Activated T-cell treated with anti-CD3 and anti-CD28 coated beads for 24 hours (primary cell): ENCODE results near the gene TEX264.
"Not testable (repeated sequence)": the region's sequence is repeated elsewhere in the genome, so short reads cannot be mapped to it uniquely, and the experiment has no call there.

Source experiments
- DNase-seq: peaks from one replicate; pipeline ENCODE4 v3.0.0-alpha.2; 2020; ENCODE audit warnings: low read depth

TEX264 gene, protein sequence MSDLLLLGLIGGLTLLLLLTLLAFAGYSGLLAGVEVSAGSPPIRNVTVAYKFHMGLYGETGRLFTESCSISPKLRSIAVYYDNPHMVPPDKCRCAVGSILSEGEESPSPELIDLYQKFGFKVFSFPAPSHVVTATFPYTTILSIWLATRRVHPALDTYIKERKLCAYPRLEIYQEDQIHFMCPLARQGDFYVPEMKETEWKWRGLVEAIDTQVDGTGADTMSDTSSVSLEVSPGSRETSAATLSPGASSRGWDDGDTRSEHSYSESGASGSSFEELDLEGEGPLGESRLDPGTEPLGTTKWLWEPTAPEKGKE

DNA sequence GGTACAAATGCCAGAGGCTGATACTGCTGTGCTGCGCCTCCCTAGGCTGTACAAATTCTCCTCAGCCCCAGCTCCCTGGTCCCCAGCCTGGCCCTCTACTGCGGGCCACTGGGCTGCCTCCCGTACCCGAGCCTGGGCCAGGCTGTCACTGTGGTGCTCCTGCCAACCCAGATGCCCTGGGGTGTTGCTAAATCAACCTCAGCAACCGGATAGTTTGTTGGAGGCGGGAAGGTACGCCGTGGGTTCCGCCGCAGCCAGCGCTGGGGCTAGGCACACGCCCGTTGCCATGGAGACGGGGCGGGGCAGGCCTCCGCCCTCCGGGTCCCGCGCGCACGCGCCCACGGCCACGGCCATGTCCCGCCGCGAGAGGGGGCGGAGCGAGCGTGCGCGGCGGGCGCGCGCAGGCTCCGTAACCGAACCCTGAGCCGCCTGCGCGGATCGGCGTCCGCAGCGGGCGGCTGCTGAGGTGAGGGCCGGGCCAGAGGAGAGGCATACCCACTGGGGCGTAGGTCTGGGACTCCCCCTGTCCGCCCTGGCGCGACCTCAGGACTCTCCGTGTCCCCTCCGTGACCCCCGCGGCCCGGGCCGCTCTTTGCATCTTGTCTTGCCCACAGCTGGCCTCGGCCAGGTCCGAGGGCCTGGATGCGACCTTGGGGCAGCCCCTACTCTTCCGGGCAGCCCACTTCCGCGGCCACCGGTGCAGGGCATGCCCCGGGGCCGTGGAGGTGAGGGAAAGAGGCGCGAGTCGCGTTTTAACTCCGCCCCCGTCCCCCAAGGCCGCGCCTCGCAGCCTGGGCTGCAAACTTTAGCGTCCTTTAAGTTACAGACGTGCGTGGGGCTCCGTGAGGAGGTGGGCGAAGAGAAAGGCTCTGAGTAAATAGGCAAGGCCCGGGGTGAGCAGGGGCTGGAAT is at the start of gene TEX264:
TSS of gene TEX264 (plus strand) at position 430 of the 911 bp plus-strand sequence. CDS start 3,053 bp downstream, outside the sequence.
- DNase-seq, result peak; percentile 86

DNA sequence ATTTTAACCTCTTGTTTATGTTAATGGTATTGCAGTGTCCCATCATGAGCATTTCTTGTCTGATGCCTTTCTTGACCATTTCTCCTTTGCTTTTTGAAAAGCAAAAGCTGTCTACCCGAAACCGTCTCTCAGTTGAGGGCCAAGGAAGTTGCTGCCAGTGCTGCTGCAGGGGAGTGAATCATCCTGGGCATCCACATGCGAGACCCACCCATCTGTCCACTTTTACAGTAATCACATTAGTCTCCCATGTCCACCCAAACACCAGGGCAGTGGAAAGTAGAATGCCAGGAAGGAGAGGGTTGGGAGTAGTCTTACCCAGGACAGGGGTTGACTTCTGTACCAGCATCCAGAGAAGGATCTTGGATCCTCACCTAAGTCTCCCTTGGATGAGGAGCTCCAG is 48.6 kb upstream of the TEX264 start:
- DNase-seq, result no peak

DNA sequence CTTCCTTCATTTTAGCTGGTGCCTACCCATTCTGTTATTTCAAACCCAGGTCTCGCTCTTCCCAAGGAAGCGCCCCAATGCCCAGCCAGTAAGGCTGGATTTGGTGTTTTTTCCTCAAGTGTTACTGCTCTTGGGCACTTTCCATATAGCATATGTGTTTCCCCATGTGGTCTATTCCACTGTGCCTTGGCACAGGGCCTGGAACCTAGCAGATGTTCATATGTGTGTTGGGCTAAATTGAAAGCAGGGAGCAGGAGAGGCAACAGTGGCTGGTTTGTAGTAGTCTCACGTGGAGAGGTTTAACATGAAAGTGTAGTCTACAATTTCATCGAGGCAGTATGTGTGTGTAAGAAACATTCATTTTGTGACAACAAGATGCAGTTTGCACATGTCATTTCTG is 48.2 kb upstream of the TEX264 start:
- DNase-seq, result no peak

DNA sequence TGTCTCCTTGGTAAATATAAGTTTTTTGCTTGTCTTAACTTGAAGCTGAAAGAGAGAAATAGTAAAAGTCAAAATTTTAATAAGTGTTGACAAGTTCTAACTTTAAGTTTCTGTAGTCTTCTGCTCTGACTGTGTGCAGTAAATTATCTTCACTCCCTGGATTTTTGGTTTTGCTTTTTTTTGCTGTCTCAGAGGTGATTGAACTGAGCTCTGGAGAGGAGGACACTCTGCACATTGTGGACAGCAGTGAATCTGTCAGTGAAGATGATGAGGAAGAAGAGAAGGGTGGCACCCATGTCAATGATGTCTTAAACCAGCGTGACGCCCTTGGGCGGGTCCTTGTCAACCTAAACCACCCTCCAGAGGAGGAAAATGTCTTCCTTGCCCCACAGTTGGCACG is 40.5 kb upstream of the TEX264 start:
- no peak for DNase-seq

DNA sequence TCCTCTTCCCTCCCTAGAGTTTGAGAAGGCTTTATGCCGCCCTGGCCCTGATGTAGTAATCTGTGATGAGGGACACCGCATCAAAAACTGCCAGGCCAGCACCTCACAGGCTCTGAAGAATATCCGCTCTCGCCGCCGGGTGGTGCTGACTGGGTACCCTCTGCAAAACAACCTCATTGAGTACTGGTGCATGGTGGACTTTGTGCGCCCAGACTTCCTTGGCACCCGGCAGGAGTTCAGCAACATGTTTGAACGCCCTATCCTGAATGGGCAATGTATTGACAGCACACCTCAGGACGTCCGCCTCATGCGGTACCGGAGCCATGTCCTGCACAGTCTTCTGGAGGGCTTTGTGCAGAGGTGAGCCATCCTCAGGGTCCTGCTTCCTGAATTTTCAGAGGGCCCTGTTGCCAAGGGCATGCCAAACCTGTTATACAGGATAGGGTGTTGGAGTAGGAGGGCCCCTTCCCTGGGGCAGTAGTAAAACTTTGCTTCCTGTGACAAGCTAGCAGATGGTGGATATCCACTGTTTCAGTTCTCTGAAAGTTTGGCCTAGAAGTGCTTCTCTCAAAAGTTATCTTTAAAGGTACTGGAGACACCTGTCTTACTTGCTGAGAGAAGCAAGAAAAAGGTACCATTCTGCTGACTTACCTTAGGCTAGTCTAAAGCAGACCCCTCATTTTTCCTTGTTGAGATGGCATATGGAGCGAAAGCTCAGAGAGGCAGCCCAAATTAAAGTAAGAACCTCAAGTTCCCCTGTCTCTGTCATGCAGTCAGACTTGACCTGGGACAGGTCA is 33.7 kb upstream of the TEX264 start:
- DNase-seq, result no peak

DNA sequence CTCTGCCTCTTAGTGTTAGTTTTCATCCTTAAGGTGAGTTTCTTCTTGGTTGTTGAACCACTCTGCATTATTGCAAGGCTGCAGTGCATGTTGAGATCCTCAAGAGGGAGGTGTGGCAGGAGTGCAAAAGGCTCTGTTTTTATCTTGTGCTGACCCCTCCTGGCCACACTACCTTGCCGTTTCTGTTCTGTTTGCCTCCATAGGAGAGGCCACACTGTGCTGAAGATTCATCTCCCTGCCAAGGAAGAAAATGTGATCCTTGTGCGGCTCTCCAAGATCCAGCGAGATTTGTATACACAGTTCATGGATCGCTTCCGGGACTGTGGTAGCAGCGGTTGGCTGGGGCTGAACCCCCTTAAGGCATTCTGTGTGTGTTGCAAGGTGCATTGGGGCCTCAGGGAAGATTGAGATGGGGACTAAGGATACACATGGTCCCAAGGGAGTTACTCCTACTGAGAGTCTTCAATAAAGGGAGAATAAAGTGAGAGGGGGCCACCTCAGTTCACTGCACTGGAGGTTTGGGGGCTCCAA is 33.0 kb upstream of the TEX264 start:
- no peak for DNase-seq

DNA sequence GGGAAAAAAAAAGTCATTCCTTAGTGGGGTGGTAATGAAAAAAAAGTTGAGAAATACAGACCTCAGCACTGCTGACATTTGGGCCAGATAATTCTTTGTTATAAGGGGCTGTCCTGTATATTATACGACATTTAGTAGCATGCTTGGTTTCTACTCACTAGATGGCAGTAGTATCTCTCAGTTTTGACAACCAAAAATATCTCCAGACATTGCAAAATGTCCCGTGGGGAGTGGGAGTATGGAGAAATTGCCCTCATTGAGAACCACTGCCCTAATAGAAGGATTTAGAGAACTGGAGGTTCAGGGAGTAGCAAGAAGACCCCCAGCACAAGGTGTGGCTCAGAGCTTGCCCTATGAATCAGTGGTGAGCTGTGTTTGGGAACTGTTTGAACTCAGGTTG is 28.6 kb upstream of the TEX264 start:
- no peak for DNase-seq

DNA sequence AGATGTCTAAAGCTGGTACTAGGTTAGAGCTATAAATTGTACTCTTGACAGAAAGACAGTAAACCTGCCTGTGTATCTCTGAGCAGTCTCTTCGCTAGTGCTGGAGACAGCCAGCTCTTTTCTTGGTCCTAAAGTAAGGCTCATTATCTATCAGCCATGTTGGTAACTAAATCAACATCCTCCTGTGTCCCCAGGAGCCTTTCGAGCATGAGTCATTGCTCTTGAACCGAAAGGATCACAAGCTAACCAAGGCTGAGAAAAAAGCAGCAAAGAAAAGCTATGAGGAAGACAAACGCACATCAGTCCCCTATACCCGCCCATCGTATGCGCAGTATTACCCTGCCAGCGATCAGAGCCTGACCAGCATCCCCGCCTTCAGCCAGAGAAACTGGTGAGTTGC is 25.0 kb upstream of the TEX264 start:
- no peak for DNase-seq

DNA sequence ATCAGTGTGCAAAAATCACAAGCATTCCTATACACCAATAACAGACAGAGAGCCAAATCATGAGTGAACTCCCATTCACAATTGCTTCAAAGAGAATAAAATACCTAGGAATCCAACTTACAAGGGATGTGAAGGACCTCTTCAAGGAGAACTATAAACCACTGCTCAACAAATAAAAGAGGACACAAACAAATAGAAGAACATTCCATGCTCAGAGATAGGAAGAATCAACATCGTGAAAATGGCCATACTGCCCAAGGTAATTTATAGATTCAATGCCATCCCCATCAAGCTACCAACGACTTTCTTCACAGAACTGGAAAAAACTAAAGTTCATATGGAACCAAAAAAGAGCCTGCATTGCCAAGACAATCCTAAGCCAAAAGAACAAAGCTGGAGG is 18.9 kb upstream of the TEX264 start:
- DNase-seq, result not testable (repeated sequence)

DNA sequence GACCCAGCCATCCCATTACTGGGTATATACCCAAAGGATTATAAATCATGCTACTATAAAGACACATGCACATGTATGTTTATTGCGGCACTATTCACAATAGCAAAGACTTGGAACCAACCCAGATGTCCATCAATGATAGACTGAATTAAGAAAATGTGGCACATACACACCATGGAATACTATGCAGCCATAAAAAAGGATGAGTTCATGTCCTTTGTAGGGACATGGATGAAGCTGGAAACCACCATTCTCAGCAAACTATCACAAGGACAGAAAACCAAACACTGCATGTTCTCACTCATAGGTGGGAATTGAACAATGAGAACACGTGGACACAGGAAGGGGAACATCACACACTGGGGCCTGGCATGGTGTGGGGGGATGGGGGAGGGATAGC is 17.6 kb upstream of the TEX264 start:
- DNase-seq, result not testable (repeated sequence)

DNA sequence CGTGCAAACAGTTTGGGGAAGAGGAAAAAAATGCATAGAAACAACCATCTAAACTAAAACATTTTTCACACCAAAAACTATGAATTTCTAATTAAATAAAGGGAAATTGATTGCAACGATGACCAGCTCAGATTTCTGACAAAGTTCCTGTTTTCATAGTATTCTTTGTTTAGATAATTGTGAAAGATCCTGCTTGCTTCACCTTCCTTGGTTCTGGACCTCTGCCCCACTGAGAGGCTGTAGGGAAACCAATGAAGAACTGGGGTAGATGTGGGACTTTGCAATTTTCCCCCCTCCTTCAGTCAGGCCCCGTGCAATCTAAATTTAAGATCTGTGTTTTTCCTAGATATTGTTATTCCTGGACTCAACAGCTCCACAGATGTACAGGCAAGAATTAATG is 13.8 kb upstream of the TEX264 start:
- no peak for DNase-seq

DNA sequence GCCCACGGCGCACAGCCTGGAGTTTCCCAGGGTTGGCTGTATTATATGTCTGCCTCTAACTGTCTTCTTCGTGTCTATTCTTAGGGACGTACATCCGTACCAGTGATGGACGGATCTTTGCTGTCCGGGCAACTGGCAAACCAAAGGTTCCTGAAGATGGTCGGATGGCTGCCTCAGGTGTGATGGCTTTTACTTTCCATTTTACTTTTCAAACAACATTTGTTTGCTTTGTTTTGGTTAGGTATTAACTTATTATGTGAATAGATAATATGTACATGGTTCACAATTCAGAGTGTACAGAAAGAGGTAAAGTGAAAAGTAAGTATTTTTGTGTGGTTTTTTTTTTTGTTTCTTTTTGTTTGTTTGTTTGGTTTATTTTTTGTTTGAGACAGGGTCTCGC is 11.1 kb upstream of the TEX264 start:
- no peak for DNase-seq

DNA sequence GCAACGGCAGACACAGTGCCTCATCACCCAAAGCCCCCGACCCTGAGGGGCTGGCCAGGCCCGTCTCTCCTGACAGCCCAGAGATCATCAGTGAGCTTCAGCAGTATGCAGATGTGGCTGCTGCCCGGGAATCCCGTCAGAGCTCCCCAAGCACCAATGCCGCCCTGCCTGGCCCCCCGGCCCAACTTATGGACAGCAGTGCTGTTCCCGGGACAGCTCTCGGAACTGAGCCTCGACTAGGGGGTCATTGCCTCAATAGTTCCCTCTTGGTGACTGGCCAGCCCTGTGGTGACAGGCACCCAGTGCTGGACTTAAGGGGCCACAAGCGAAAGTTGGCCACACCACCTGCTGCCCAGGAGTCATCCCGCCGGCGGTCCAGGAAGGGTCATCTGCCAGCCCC is 8.6 kb upstream of the TEX264 start:
- no peak for DNase-seq

DNA sequence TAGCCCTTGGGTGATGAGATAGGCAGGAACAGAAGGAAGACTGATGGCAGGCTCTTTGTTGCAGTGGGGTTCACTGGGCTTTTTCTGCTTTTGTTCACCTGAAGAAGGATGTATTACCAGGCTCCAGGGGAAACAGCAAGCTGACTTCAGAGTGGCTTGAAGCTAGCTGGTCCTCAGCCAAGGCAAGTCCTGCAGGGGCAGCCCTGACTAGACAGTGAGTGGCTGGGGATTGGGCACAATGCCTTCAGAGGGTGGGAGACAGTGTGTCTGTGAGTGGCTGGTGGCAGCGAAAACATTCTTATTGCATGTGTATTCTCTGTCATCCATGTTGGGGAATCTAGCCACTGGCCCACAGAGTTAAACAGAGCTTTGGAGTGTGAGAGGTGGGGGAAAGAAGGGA is 2.3 kb upstream of the TEX264 start:
- DNase-seq, result no peak

DNA sequence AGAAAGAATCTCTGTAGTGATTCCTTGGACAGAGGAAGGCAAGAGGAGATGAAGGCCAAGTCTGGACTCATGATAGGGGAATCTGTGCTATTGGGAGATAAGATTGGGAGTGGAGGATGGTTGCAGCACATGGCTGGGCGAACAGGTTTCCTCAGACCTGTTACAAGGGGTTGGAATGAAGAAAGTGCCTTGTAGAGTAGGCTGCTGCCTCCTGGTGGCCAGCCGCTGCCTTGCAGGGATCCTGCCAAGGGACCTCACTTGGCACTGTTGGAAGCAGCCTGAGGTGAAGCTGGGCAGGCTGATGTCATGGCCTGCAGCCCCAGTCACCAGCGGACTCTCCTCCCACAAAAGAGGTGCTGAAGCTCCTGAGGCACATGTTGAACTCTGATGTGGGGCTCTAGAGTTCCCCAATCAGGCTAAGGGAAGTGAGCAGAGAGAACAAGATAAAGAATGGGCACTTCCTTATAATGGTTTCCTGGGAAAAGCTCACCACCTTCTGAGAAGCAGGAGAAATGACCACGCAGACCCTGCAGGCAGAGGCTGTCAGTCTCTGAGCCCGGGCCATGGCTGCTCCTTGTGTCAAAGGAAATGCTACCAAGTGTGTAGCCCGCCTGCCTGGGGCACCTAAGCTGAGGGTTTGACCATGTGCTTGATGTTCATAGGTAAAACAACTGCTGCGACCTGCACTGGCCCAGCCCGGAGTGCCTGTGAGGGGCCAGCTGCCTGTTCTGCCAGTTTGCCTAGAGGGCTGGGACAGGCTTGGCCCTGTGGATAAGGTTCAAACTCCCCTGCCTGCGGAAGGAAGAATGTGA is 1.6 kb upstream of the TEX264 start:
- peak; percentile 72 for DNase-seq

DNA sequence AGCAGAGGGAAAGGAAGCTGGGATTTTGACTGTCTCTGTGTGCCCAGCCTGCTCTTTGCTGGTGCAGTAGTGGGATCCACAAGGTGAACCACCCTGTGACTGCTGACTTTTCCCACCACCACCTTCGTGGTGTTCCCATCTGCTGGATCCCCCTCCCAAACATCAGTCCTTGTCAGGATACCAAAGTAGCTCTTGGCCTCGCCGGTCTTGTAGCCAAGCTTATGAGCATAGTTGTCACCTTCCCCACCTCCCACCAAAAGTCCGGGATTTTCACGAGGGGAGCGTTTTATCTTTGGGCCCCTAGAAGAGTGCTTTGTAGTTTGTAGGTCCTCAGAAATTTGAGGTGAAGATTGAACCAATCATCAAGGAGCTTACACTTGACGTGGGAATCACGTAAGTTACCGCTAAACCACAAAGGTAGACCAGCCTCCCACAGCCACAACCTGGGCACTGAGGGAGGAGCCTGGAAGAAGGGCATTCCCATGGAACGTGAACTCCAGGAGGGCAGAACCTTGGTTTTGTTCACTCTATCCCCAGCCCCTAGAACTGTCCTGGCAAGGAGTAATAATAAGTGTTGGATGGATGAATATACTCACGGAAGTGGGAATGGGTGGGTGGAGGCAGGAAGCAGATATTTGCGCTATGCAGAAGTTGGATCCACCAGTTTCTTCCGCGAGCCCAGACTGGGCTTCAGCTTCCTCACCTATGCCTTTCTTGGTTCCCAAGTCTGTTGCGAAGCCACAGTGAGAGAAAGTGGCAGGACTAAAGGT is 814 bp upstream of the TEX264 start:
- no peak for DNase-seq

DNA sequence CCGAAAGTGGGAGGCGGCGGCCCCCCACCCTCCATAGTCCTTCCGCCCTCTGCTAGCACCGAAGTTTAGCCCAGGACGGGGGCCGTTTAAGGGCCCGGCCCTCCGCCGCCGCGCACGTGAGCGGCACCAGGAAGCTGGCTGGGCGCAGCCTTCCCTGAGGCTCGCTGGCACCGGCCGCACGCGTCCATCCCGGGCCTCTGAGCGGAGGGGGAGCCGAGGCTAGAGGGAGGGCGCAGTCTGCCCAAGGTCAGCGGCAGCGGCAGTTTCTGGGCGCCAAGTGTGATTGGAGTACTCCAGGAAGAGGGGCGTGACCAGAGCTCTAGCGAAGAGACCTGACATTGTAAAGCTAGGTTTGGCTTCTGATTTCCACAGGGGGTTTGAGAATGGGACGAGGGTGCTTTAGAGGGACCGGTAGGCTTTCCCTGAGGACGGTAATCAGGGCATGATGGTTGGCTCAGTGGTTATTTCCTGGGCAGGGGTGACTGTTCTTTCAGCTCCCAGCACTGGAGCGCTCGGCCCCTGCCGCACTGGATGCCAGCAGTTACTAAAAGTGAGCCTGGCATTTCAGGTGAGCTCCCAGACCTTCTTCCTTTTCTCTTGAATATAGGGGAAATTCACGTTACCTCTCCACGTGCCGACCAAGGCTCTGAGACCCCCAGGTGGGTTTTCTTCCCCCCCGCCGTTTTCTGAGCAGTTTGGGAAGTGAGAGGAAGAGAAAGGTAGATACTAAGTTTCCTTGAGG is 853 bp downstream of the TEX264 start:
- DNase-seq, result peak; percentile 48

DNA sequence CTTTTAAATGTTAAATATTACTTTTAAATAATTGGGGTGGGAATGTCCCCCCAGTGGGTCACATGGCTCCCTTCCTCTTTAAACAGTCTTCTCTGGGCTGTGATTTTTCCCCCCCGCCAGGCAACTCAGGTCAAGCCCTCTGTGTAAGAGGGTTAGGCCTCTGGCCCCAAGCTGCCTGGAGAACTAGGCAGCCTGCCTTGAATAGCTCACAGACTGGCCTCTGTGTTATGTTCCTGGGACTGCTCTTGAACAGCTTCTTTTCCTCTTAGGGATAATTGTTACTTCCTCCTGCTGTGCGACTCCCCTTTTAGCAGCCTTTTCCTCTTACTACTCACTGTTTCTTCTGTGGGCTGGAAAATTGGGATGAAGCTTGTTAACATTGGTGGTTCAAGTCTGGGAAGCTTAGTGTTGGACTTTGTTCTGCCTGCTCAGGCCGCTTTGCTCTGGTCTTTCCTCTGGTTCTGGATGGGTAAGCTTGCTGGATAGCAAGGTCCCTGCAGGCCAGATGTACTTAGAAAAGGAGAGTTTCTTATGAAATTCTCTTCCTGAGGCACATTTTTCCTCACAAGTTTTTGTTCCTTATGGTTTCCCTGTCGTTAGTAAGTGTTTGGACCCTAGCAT is 2.2 kb downstream of the TEX264 start:
- DNase-seq, result no peak
